CD4-positive, alpha-beta T cell treated with Interleukin-15 for 4 hours (primary cell): ENCODE measurements around the gene GPR18.
"Not testable (repeated sequence)": the region's sequence is repeated elsewhere in the genome, so short reads cannot be mapped to it uniquely, and the experiment has no call there.

ENCODE experiments used
- DNase-seq: peaks from one replicate; pipeline ENCODE4 v3.0.0-alpha.2; 2020; ENCODE audit warnings: low spot score

GPR18 gene

GRCh38 chr13:99228737-99229691, 29.2 kb downstream of the GPR18 start:
- peak; percentile 46 for DNase-seq

- DNase-seq: no peak
Observed at GRCh38 chr13:99227909-99228688, 30.1 kb downstream of the GPR18 start.

- no peak for DNase-seq
Observed at GRCh38 chr13:99227331-99227900, 30.8 kb downstream of the GPR18 start.

GRCh38 chr13:99226513-99226912, 31.7 kb downstream of the GPR18 start:
- no peak for DNase-seq

- DNase-seq: no peak
Observed at GRCh38 chr13:99225078-99225477, 33.1 kb downstream of the GPR18 start.

- no peak for DNase-seq
Observed at GRCh38 chr13:99224021-99224420, 34.2 kb downstream of the GPR18 start.

GRCh38 chr13:99223587-99223986, 34.6 kb downstream of the GPR18 start:
- DNase-seq: no peak

- DNase-seq: no peak
Observed at GRCh38 chr13:99221567-99222239, 36.5 kb downstream of the GPR18 start.

- DNase-seq: peak; percentile 47
Observed at GRCh38 chr13:99220199-99220935, 37.8 kb downstream of the GPR18 start.

- DNase-seq: peak; percentile 81
Observed at GRCh38 chr13:99218969-99219368, 39.2 kb downstream of the GPR18 start.

GRCh38 chr13:99218545-99218944, 39.6 kb downstream of the GPR18 start:
- no peak for DNase-seq

- no peak for DNase-seq
Observed at GRCh38 chr13:99218126-99218525, 40.1 kb downstream of the GPR18 start.

- no peak for DNase-seq
Observed at GRCh38 chr13:99217461-99218110, 40.6 kb downstream of the GPR18 start.

- DNase-seq: peak; percentile 59
Observed at GRCh38 chr13:99215184-99215830, 42.9 kb downstream of the GPR18 start.

GRCh38 chr13:99214731-99215130, 43.4 kb downstream of the GPR18 start:
- no peak for DNase-seq

GRCh38 chr13:99214232-99214631, 43.9 kb downstream of the GPR18 start:
- DNase-seq: no peak

GRCh38 chr13:99211421-99212035, 46.7 kb downstream of the GPR18 start:
- DNase-seq: no peak

- not testable (repeated sequence) for DNase-seq
Observed at GRCh38 chr13:99210627-99211026, 47.6 kb downstream of the GPR18 start.

GRCh38 chr13:99208845-99209527, 49.2 kb downstream of the GPR18 start:
- no peak for DNase-seq
